AG09319 (cell line): ENCODE results near the gene TRIM27.
"Not testable (repeated sequence)": the region's sequence is repeated elsewhere in the genome, so short reads cannot be mapped to it uniquely, and the experiment has no call there.

ENCODE experiments used
- DNase-seq: peaks from one replicate; pipeline ENCODE4 v3.0.0-alpha.2; 2010; ENCODE audit warnings: low read depth; ENCODE audit errors: extremely low read depth
- TF ChIP-seq, protein P1 (sequence below): IDR thresholded peaks from 2 replicates; pipeline ENCODE4 v1.5.1; 2011; ENCODE audit warnings: low read depth, mild to moderate bottlenecking, inconsistent platforms, low read length, moderate library complexity

TRIM27 gene

DNA sequence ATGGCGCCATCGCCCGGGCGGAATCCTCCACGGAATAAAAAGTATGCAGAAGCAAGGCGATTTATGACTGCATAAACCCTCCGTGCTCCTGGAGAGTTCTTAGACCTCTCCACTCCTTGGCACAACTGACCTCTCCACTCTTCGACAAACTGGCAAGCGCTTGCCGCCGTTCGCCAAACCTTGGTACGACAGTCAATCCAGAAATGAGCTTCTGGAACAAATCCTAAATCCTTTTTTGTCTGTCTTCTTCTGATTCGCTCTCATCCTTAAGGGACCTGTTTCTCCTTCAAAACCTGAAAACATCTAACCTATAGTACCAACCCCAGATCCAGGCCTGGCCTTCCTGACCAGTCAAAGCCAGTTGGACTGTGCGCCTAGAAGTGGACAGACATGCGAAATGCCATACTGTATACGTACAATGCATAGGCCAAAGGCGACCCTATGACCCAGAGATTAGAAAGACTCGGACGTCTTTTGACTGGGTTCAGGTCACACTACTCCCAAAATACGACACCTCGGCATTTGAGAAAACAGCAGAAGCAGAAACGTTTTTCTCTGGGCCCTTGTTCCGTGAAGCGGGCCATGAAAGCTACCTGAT, 59.4 kb downstream of the TRIM27 start:
- TF ChIP-seq, protein P1, sequence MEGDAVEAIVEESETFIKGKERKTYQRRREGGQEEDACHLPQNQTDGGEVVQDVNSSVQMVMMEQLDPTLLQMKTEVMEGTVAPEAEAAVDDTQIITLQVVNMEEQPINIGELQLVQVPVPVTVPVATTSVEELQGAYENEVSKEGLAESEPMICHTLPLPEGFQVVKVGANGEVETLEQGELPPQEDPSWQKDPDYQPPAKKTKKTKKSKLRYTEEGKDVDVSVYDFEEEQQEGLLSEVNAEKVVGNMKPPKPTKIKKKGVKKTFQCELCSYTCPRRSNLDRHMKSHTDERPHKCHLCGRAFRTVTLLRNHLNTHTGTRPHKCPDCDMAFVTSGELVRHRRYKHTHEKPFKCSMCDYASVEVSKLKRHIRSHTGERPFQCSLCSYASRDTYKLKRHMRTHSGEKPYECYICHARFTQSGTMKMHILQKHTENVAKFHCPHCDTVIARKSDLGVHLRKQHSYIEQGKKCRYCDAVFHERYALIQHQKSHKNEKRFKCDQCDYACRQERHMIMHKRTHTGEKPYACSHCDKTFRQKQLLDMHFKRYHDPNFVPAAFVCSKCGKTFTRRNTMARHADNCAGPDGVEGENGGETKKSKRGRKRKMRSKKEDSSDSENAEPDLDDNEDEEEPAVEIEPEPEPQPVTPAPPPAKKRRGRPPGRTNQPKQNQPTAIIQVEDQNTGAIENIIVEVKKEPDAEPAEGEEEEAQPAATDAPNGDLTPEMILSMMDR, result peak; percentile 29
- DNase-seq, result no peak

DNA sequence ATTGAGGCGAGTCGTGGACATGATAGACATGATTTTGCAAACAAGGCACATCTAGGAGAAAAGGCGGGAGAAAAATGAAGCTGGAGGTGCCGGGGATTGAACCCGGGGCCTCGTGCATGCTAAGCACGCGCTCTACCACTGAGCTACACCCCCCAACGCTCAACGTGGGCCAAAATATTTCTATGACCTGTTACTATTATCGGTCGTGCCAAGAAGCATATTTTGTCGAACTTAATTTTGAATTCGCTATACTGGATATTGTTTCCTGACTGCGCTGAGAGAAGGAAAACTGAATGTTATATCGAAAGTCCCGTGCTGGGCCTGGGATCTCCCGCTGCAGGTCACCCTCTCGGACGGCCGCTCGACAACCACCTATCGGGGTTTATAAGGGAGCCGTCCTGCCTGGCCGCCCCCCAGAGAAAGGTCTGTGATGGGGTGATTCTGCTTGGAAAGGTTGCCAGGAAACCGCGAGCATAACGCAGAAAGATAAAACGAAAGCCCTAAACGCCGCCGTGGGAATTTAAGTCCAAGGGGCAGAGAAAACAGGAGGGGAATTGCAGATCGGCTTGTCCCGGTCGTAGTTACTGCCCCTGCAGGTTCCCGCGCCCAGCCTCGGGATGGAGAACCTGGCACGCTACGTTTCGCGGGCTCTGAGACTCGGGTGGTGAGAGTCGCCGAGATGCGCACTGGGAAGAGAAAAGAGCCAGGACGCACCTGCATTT, 60.0 kb downstream of the TRIM27 start:
- TF ChIP-seq, protein P1, result no peak
- DNase-seq, result peak; percentile 54

DNA sequence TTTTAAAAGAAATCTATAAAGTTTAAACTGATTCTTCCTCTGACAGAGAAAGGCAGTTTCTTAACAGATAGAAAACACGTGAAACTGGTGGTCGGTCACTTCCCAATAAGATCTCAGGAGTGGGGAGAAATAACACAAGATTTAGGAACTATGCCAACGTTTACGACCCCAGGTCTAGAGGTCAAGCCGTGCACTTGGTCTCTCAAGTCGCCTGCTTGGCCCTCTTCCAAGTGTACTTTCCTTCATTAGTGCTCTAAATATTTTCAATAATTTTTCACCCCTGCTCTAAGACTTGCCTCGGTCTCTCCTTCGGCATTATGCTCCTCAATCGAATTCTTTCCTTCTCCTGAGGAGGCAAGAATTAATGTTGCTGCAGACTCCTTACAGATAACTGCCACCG, 61.7 kb downstream of the TRIM27 start:
- TF ChIP-seq, protein P1, result no peak
- DNase-seq, result no peak

DNA sequence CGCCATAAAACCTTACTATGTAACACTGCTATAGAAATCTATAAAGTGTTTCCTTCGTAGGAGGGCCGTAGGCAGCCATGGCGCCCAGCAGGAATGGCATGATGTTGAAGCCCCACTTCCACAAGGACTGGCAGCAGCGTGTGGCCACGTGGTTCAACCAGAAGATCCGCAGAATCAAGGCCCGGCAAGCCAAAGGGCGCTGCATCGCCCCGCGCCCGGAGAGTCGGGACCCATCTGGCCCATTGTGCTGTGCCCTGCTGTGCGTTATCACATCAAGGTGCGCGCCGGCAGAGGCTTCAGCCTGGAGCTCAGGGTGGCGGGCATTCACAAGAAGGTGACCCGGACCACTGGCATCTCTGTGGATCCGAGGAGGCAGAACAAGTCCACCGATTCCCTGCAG, 62.4 kb downstream of the TRIM27 start:
- DNase-seq, result no peak
- TF ChIP-seq, protein P1, result no peak

DNA sequence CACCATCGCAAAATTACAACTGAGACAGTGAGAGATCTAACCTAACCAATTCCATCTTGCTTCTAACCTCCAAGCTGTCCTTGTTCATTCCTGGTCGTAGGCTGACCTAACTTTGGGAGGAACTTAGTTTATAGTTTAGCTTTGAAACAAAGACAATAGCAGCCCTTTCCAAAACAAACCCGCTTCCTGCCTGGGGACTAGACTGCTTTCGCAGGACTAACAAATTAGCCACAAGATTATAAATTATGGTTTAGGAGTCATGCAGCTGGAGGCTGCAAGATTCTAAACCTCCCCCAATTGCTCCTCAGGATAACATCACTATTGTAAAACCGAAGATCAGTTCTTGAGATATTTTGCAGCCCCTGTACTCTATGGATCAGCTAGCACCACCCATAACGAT, 63.2 kb downstream of the TRIM27 start:
- TF ChIP-seq, protein P1, result no peak
- no peak for DNase-seq

DNA sequence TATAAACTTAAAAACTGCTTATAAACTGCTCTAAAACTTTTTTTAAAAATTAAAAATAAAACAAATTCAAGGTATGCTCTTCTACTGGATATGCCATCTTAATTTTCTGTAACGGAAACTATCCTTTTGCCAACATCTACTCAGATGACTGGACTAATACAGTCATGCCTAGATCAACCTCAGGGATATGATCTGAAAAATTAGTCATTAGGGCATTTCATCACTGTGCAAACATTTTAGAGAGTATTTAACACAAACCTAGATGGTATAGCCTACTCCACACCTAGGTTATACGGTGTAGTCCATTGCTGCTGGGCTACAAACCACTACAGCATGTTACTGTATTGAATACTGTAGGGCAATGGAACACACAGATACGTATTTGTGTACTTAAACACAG, 64.8 kb downstream of the TRIM27 start:
- no peak for DNase-seq
- TF ChIP-seq, protein P1, result no peak

DNA sequence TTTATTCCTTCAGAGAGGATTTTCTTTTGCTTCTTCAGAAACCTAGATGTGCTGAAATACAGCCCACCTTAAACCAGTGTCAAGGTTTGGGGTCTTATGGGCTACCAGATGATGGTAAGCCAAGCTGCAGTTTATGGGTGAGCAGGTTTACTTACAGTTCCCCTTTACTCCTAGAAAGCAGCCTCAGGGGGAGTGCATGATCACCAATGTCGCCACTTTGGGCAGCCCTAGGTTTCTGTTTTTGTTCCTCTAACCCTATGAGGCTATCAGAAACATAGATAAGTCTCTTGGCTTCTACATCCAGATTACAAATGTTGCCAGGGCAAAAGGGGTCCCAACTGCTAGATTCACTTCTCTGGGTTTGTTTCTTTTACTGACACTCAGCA, 67.2 kb downstream of the TRIM27 start:
- DNase-seq, result no peak

DNA sequence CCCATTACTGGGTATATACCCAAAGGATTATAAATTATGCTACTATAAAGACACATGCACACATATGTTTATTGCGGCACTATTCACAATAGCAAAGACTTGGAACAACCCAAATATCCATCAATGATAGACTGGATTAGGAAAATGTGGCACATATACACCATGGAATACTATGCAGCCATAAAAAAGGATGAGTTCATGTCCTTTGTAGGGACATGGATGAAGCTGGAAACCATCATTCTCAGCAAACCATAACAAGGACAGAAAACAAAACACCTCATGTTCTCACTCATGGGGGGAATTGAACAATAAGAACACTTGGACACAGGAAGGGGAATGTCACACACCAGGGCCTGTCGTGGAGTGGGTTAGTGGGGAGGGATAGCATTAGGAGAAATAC, 69.4 kb downstream of the TRIM27 start:
- not testable (repeated sequence) for DNase-seq

More for the DNA sequence above, 67.2 kb downstream of the TRIM27 start:
- TF ChIP-seq, protein P1, result no peak
